Measurements from ENCODE around the gene SYNCRIP.
"Not testable (repeated sequence)": the region's sequence is repeated elsewhere in the genome, so short reads cannot be mapped to it uniquely, and the experiment has no call there.

The SYNCRIP gene

GRCh38 chr6:85669735-85670194 is 27.1 kb upstream of the SYNCRIP start:
- DNase-seq = peak in 1 of 4 experiments; percentile 6

GRCh38 chr6:85662251-85662650 is 19.6 kb upstream of the SYNCRIP start:
- no peak for DNase-seq

- DNase-seq = no peak
These were observed 17.5 kb upstream of the SYNCRIP start for GRCh38 chr6:85660181-85660611.

GRCh38 chr6:85650606-85651005 is 7.9 kb upstream of the SYNCRIP start:
- no peak for DNase-seq

- no peak for DNase-seq
These were observed 1.6 kb upstream of the SYNCRIP start for GRCh38 chr6:85644279-85644762.

- DNase-seq = peak; percentile 57 to 72 (median 66)
These were observed 1.0 kb upstream of the SYNCRIP start for GRCh38 chr6:85643537-85644278.

- DNase-seq = peak; percentile 36 to 55 (median 44)
These were observed 551 bp downstream of the SYNCRIP start for GRCh38 chr6:85641897-85642773.

- no peak for DNase-seq
These were observed 1.2 kb downstream of the SYNCRIP start for GRCh38 chr6:85641522-85641896.

- DNase-seq = no peak
These were observed 1.9 kb downstream of the SYNCRIP start for GRCh38 chr6:85640821-85641220.

GRCh38 chr6:85637579-85637978 is 5.1 kb downstream of the SYNCRIP start:
- no peak for DNase-seq

- DNase-seq = no peak
These were observed 10.3 kb downstream of the SYNCRIP start for GRCh38 chr6:85632164-85632942.

GRCh38 chr6:85631117-85631516 is 11.6 kb downstream of the SYNCRIP start:
- not testable (repeated sequence) for DNase-seq

- DNase-seq = no peak
These were observed 14.3 kb downstream of the SYNCRIP start for GRCh38 chr6:85628353-85628752.

GRCh38 chr6:85620308-85620707 is 22.4 kb downstream of the SYNCRIP start:
- no peak for DNase-seq

GRCh38 chr6:85614780-85615179 is 27.9 kb downstream of the SYNCRIP start:
- no peak for DNase-seq

- no peak for DNase-seq
These were observed 29.8 kb downstream of the SYNCRIP start for GRCh38 chr6:85612690-85613474.

GRCh38 chr6:85610182-85610895 is 32.3 kb downstream of the SYNCRIP start:
- DNase-seq = no peak

GRCh38 chr6:85602100-85602499 is 40.6 kb downstream of the SYNCRIP start:
- no peak for DNase-seq

- DNase-seq = no peak
These were observed 41.9 kb downstream of the SYNCRIP start for GRCh38 chr6:85600713-85601313.

- DNase-seq = peak in 3 of 4 experiments; percentile 19 to 27 (median 27)
These were observed 48.3 kb downstream of the SYNCRIP start for GRCh38 chr6:85594197-85594930.

Data from activated CD4-positive, CD25-positive, alpha-beta regulatory T cell (primary cell).